Measurements from ENCODE around the gene FAM219B. TPM values are rescaled to one million over a fixed set of nuclear protein-coding genes. Genes with fewer than 3 reads are reported as not detected.
"Not testable (repeated sequence)": the region's sequence is repeated elsewhere in the genome, so short reads cannot be mapped to it uniquely, and the experiment has no call there.

The FAM219B gene
- total RNA-seq, 8 experiments from 2014 or later: 22.2 to 62.1 (median 46.6) TPM

DNA sequence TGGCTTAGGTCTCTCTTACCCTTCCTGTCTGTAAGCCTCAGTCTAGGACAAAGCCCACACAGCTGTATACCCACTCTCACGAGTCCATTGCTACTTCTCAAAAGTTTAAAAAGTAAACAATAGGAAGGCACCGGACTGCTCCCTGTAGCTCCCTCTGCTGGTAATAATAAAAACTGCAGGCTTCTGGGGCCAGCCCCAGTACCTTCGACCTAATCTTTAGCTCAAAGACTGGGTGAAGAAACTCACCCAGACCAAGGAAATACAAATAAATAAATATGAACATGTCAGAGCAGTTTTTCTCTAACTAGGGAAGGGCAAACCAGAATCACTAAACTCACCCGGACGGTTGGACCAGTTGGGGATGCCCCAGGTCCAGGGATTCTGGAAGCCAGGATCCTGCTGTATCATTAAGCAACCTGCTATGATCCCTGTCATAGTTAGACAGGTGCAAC is 5.0 kb downstream of the FAM219B start:
- in situ Hi-C loops (cut with MboI; ENCODE audit: low pct_unique_long_range_greater_than_20kb in 2 of 9, low sequenced_read_pairs in 9 of 9, unreplicated experiment in 9 of 9): no loop called here
- peak in 5 of 8 experiments; percentile 3 to 37 (median 8) for ATAC-seq (replicated peaks in 6 of 8)
- H3K27ac ChIP-seq: no peak overlapping the region
- whole genome bisulfite sequencing, 10 experiments: 0 to 40% (median 16%) methylated on average over 1 to 5 of the region's 5 CpGs; no CpG with 5 or more reads in 4 of the 10 experiments
- H3K4me1 ChIP-seq (replicated peaks in 1 of 2): peaks cover 7% of the 10 kb centered on the region in 2 donors
- no peak overlapping the region for H3K4me3 ChIP-seq

DNA sequence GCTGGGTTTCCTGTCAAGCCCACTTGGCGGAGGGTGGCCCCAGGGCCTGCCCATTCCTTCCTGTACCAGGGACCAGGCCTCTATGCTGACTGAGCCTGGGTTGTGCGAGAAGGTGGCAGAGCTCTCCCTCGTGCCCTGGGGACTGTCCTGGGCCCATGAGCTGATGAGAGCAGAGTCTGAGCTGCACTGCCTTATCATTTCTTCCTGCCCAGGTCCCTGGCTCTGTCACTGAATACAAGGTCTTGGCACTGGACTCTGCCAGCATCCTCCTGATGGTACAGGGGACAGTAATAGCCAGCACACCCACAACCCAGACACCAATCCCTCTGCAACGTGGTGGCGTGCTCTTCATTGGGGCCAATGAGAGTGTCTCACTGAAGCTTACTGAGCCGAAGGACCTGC is 9.3 kb downstream of the FAM219B start:
- in situ Hi-C loops (cut with MboI; ENCODE audit: low pct_unique_long_range_greater_than_20kb in 2 of 9, low sequenced_read_pairs in 9 of 9, unreplicated experiment in 9 of 9): no loop called here
- WGBS, 10 experiments: 88 to 100% (median 96%) methylated on average over 1 to 4 of the region's 6 CpGs; no CpG with 5 or more reads in 5 of the 10 experiments
- Histone ChIP-seq H3K4me1 (replicated peaks in 1 of 2) (no peaks in the 10 kb centered on the region), H3K27ac (no peak overlapping the region), H3K4me3 (no peak overlapping the region)
- peak in 3 of 8 experiments; percentile 10 to 30 (median 11) for ATAC-seq (replicated peaks in 6 of 8)

DNA sequence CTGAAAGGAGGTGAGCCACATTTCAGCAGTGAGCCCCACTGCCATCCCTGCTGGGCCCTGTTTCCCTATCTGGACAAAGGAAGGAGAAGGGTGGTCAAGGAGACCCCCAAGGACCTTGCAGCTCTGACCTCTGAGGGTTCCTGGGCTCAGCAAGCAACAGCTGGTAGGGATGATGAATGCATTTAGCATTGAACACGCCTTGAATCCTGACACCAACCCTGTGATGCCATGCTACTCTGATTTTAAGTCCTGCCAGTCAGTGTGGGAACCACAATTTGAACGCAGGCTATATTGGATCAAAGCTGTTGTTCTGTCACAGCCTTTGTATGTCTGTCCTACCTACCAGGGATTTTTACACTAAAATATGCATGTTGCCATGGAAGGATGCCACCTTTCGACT is 10.3 kb downstream of the FAM219B start:
- in situ Hi-C loops (cut with MboI; ENCODE audit: low pct_unique_long_range_greater_than_20kb in 2 of 9, low sequenced_read_pairs in 9 of 9, unreplicated experiment in 9 of 9): no loop called here
- H3K27ac ChIP-seq: no peak overlapping the region
- WGBS, 10 experiments: 80 to 100% (median 93%) methylated on average over 1 to 2 of the region's 3 CpGs; no CpG with 5 or more reads in 4 of the 10 experiments

DNA sequence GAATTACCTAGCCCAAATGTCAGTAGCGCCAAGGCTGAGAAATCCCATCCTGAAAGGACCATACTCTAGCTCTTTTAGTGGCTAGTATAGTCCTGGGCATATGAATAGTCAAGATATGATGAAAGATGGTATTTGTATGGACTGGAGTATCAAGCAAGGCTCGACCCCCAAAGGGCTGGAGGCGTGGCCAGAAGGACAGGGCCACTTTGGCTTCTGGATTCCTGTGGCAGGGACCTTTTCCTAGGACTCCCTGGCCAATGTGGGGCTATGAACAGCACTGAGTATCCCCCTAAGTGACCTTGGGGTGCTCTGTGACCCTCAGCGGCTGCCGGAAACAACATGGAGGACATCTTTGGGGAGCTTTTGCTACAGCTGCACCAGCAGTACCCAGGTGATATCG is 10.8 kb downstream of the FAM219B start:
- no peak overlapping the region for H3K4me3 ChIP-seq
- no peak for ATAC-seq (replicated peaks in 6 of 8)
- H3K27ac ChIP-seq: no peak overlapping the region
- peaks cover under 1 to 2% of the 10 kb centered on the region in 2 donors for H3K4me1 ChIP-seq (replicated peaks in 1 of 2)
- in situ Hi-C loops (cut with MboI; ENCODE audit: low pct_unique_long_range_greater_than_20kb in 2 of 9, low sequenced_read_pairs in 9 of 9, unreplicated experiment in 9 of 9): no loop called here
- 90 to 100% (median 97%) methylated on average over 1 to 4 of the region's 6 CpGs; no CpG with 5 or more reads in 5 of the 10 experiments for WGBS, 10 experiments

More for the DNA sequence above, 10.3 kb downstream of the FAM219B start:
- Histone ChIP-seq H3K4me1 (replicated peaks in 1 of 2) (no peaks in the 10 kb centered on the region), H3K4me3 (no peak overlapping the region)
- peak in 1 of 8 experiments; percentile 13 for ATAC-seq (replicated peaks in 6 of 8)

DNA sequence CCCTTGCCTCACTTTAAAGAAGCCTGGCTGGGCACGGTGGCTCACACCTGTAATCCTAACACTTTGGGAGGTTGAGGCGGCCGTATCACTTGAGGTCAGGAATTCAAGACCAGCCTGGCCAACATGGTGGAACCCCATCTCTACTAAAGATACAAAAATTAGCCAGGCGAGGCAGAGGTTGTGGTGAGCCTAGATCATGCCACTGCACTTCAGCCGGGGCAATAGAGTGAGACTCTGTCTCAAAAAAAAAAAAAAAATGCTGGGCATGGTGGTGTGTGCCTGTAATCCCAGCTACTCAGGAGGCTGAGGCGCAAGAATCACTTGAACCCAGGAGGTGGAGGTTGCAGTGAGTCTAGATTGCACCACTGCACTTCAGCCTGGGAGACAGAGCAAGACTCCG is 12.3 kb downstream of the FAM219B start:
- H3K4me1 ChIP-seq (replicated peaks in 1 of 2); H3K4me3 ChIP-seq; ATAC-seq (replicated peaks in 6 of 8); in situ Hi-C loops (cut with MboI; ENCODE audit: low pct_unique_long_range_greater_than_20kb in 2 of 9, low sequenced_read_pairs in 9 of 9, unreplicated experiment in 9 of 9); H3K27ac ChIP-seq: not testable (repeated sequence)
- WGBS, 10 experiments: 92 to 100% (median 99%) methylated on average over 1 to 5 of the region's 7 CpGs; no CpG with 5 or more reads in 2 of the 10 experiments

DNA sequence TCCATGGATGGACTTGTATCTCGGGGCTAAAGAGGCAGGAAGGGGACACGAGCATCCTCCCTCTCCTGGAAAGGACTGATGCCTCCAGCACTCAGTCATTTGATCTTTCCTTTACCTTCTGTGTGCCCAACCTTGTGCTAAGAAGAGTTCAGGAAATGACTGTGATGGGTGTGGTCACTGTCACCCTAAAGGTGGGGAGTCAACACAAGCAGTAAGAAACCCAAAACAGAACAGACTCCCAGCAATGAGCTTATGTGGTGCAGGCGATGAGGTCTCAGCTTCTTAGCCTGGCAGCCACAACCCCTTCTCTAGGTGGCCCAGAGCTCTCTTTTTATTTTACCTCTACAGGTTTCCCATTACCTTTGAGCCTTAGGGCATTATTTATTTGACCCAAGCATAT is 13.0 kb downstream of the FAM219B start:
- no peak for ATAC-seq (replicated peaks in 6 of 8)
- 60 to 100% (median 100%) methylated on average over 1 to 3 of the region's 3 CpGs; no CpG with 5 or more reads in 7 of the 10 experiments for WGBS, 10 experiments
- in situ Hi-C loops (cut with MboI; ENCODE audit: low pct_unique_long_range_greater_than_20kb in 2 of 9, low sequenced_read_pairs in 9 of 9, unreplicated experiment in 9 of 9): no loop called here

DNA sequence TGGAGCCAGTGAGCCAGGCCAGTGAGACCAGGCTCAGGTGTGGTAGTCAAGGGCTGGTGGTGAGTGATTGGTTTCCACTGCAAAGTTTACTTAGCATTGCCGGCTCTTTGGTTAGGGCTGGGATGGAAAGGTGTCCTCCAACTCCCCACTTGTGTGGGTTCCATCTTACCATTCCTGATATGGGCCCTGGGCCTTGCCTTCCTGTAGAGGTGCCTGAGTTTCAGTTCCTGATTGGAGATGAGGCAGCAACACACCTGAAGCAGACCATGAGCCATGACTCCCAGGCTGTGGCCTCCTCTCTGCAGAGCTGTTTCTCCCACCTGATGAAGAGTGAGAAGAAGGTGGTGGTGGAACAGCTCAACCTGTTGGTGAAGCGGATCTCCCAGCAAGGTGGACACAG is 13.7 kb downstream of the FAM219B start:
- 89 to 100% (median 100%) methylated on average over 1 to 2 of the region's 2 CpGs; no CpG with 5 or more reads in 4 of the 10 experiments for WGBS, 10 experiments
- no peak for ATAC-seq (replicated peaks in 6 of 8)
- H3K4me1 ChIP-seq (replicated peaks in 1 of 2): peaks cover 7 to 13% of the 10 kb centered on the region in 2 donors
- H3K27ac ChIP-seq: no peak overlapping the region
- in situ Hi-C loops (cut with MboI; ENCODE audit: low pct_unique_long_range_greater_than_20kb in 2 of 9, low sequenced_read_pairs in 9 of 9, unreplicated experiment in 9 of 9): no loop called here
- H3K4me3 ChIP-seq: no peak overlapping the region

More for the DNA sequence above, 13.0 kb downstream of the FAM219B start:
- H3K4me1 ChIP-seq (replicated peaks in 1 of 2): peaks cover 7 to 13% of the 10 kb centered on the region in 2 donors
- no peak overlapping the region for H3K4me3 ChIP-seq
- no peak overlapping the region for H3K27ac ChIP-seq

DNA sequence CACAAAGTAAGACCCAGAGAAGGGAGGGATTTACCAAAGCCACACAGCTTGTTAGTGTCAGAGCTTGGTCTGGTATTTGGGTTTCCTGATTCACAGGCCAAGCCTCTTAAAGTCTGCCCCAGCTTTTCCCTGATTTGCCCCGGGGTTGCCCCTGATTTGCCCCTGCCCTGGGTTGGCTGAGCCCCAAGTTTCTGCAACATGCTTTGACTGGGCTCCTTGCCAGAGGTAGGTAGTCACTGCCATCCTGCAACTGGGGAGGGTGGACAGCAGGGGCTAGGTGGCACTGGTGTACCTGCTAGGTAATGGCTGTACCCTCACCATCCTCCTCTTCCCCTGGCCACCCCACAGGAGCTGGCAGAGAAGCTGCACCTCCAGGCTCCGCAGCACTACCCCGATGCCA is 14.3 kb downstream of the FAM219B start:
- H3K4me3 ChIP-seq: no peak overlapping the region
- in situ Hi-C loops (cut with MboI; ENCODE audit: low pct_unique_long_range_greater_than_20kb in 2 of 9, low sequenced_read_pairs in 9 of 9, unreplicated experiment in 9 of 9): no loop called here
- H3K27ac ChIP-seq: no peak overlapping the region
- 80% methylated on average over 1 of the region's 3 CpGs; no CpG with 5 or more reads in 8 of the 10 experiments for WGBS, 10 experiments
- ATAC-seq (replicated peaks in 6 of 8): no peak
- peaks cover 7 to 13% of the 10 kb centered on the region in 2 donors for H3K4me1 ChIP-seq (replicated peaks in 1 of 2)

DNA sequence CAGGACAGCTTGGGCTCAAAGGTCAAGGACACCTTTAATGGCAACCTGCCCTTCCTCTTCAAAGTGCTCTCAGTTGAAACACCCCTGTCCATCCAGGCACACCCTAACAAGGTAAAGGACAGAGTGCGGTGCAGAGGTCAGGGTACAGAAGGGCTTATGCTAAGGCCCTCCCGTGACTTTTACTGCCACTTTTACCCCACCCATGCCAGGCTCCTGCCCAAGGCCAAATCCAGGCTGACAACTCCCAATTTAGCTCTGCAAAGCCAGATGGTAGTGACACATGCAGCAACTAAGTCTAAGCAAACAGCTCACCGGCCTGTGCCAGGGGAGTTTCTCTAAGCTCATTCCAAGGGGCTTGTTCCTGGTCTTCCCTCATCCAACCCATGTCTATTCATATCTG is 15.2 kb downstream of the FAM219B start:
- in situ Hi-C loops (cut with MboI; ENCODE audit: low pct_unique_long_range_greater_than_20kb in 2 of 9, low sequenced_read_pairs in 9 of 9, unreplicated experiment in 9 of 9): no loop called here
- Histone ChIP-seq H3K27ac (no peak overlapping the region), H3K4me3 (no peak overlapping the region), H3K4me1 (replicated peaks in 1 of 2) (peaks cover 7 to 13% of the 10 kb centered on the region in 2 donors)
- no peak for ATAC-seq (replicated peaks in 6 of 8)
- WGBS, 10 experiments: 60 to 100% (median 83%) methylated on average over 1 to 3 of the region's 3 CpGs; no CpG with 5 or more reads in 5 of the 10 experiments

DNA sequence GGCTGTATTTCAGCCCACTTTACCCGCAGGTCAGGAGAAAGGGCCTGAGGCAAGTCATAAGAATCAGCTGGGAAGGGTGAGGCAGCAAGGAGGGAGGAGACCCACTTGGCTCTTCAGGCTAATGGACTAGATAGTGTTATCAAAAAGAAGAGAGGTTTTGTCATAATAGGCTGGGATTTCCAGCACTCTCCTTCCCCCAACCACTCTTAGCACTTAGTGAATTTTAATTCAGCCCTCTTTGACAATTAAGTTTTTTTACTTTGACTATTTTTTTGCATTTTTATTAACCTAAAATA is 16.0 kb downstream of the FAM219B start:
- Histone ChIP-seq H3K4me1 (replicated peaks in 1 of 2) (peaks cover 7 to 13% of the 10 kb centered on the region in 2 donors), H3K4me3 (peak overlapping the region; percentile 65 to 98 (median 88)), H3K27ac (peak overlapping the region; percentile 84 to 88)
- in situ Hi-C loops (cut with MboI; ENCODE audit: low pct_unique_long_range_greater_than_20kb in 2 of 9, low sequenced_read_pairs in 9 of 9, unreplicated experiment in 9 of 9): no loop called here
- 0 to 14% (median 0%) methylated on average over 1 of the region's 1 CpG; no CpG with 5 or more reads in 7 of the 10 experiments for WGBS, 10 experiments
- no peak for ATAC-seq (replicated peaks in 6 of 8)

DNA sequence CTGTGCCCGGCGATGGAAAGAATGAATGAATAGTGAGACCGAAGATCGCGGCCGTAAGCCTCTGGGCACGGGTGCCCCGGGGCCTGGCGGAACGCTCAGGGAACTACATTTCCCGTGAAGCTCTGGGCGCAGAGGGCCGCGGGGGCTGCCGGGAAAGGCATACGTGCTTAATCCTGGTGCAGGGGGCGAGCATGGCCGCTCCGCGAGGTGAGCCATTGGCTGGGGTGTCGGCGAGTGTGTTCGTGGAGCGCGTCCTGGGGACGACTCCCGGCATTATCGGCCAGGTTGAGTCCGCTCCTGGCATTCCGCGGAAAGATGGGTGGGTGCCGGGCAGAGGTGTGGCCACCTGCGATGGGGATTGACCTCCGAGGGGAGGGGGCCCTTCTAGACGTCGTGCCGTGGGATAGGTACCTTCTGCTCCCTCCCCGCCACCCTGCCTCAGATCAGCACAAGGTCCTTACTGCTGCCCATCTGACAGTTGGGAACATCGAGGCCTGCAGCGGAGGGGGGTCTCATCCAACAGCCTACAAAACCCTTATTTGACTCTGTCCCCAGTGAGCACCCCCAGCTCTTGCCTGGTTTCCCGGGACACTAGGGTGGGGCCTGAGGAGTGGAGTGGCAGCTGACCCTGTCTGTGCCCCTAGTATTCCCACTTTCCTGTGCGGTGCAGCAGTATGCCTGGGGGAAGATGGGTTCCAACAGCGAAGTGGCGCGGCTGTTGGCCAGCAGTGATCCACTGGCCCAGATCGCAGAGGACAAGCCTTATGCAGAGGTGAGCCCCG is 16.6 kb downstream of the FAM219B start, which contains the start of gene MPI:
MPI (plus strand) TSS at position 160 of the 782 bp plus-strand sequence; CDS start at position 192, 32 bp downstream.
- 0 to 3% (median 0%) methylated on average over 2 to 25 of the region's 47 CpGs; no CpG with 5 or more reads in 2 of the 10 experiments for WGBS, 10 experiments
- ATAC-seq (replicated peaks in 6 of 8): peak; percentile 95 to 99 (median 97)
- in situ Hi-C loops (cut with MboI; ENCODE audit: low pct_unique_long_range_greater_than_20kb in 2 of 9, low sequenced_read_pairs in 9 of 9, unreplicated experiment in 9 of 9): no loop called here

DNA sequence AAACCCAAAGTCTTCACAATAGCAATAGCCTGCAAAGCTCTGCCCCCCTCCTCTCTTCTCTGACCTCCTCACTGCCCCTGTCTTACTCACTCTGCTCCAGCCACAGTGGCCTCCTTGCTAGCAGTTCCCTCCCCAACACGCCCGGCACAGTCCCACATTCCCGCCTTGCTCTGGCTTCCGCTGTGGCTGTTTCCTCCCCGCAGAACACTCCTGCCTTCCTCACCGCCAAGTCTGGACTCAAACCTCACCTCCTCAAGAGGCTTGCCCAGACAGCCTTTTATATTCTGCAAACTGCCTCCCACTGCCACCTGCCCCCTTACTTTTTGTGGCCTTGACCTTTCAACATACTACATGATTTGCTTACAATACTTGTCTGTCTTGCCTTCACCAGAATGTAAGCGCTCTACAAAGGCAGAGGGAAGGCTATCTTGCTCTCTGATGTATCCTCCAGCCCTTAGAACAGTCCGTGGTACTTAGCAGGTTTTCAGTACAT is 17.2 kb downstream of the FAM219B start:
- in situ Hi-C loops (cut with MboI; ENCODE audit: low pct_unique_long_range_greater_than_20kb in 2 of 9, low sequenced_read_pairs in 9 of 9, unreplicated experiment in 9 of 9): no loop called here
- H3K4me3 ChIP-seq: peak overlapping the region; percentile 65 to 98 (median 88)
- H3K4me1 ChIP-seq (replicated peaks in 1 of 2): peaks cover 7 to 13% of the 10 kb centered on the region in 2 donors
- no peak overlapping the region for H3K27ac ChIP-seq
- 0 to 100% (median 26%) methylated on average over 1 to 8 of the region's 8 CpGs; no CpG with 5 or more reads in 1 of the 10 experiments for WGBS, 10 experiments
- peak; percentile 16 to 69 (median 64) for ATAC-seq (replicated peaks in 6 of 8)

More for the DNA sequence above, 16.6 kb downstream of the FAM219B start, which contains the start of gene MPI:
- Histone ChIP-seq H3K4me1 (replicated peaks in 1 of 2) (peaks cover 7 to 13% of the 10 kb centered on the region in 2 donors), H3K27ac (peak within 1 kb of the TSS; percentile 84 to 88), H3K4me3 (peak within 1 kb of the TSS; percentile 65 to 98 (median 88))

DNA sequence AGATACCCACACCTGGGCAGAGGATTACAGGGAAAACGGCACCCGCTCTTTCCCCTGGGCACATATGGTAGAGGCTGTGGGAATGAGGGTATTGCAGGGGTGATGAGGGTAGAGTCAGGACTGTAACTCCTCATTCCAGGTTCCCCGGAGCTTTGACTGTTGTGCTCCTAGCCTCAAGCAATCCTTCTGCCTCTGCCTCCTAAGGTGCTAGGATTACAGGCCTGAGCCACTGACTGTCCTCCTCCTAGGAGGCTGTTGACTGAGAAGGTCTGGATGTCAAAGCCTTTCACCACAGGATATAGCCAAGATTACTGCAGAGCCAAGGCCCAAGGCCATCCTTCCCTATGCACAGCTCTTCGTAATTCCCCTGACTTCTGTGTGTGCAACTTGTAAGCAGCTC is 17.9 kb downstream of the FAM219B start:
- no peak for ATAC-seq (replicated peaks in 6 of 8)
- in situ Hi-C loops (cut with MboI; ENCODE audit: low pct_unique_long_range_greater_than_20kb in 2 of 9, low sequenced_read_pairs in 9 of 9, unreplicated experiment in 9 of 9): no loop called here
- Histone ChIP-seq H3K4me1 (replicated peaks in 1 of 2) (peaks cover 7 to 13% of the 10 kb centered on the region in 2 donors), H3K4me3 (no peak overlapping the region), H3K27ac (no peak overlapping the region)
- WGBS, 10 experiments: 75 to 100% (median 83%) methylated on average over 1 to 2 of the region's 4 CpGs; no CpG with 5 or more reads in 5 of the 10 experiments

Data from motor neuron (in vitro differentiated cells).